Measurements from ENCODE around the gene ATP6V0A4.

Gene ATP6V0A4

DNA sequence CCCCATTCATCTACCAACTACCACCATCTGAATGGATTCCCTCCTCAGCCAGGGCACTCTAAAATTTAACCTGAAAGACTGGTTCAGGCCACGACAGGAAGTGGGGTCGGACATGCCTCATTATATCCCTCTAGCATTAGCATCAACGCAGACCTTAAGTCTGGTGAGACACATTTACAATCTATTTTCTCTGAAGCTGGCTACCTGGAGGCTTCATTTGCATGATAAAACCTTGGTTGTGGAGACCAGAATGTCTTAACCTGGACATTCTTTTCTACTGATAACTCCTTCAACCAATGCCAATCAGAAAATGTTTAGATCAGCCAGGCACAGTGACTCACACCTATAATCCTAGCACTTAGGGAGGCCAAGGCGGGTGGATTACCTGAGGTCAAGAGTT, 139.1 kb downstream of the ATP6V0A4 start:
- Histone ChIP-seq H3K9ac (no peak overlapping the region), H3K4me1 (peaks cover 31% of the 10 kb centered on the region), H3K4me3 (ENCODE audit: low read depth, low read length) (no peak overlapping the region), H2AFZ (no peak overlapping the region), H3K9me3 (ENCODE audit: control insufficient read depth, low read length) (no peaks in the 10 kb centered on the region), H3K79me2 (no peaks in the 10 kb centered on the region), H3K36me3 (ENCODE audit: control insufficient read depth, insufficient read depth, low read length) (no peaks in the 10 kb centered on the region), H3K27me3 (ENCODE audit: control insufficient read depth, insufficient read depth, low read length) (no peaks in the 10 kb centered on the region), H3K4me2 (ENCODE audit: low read length) (no peak overlapping the region), H3K27ac (no peak overlapping the region)
- TF ChIP-seq, protein P1, sequence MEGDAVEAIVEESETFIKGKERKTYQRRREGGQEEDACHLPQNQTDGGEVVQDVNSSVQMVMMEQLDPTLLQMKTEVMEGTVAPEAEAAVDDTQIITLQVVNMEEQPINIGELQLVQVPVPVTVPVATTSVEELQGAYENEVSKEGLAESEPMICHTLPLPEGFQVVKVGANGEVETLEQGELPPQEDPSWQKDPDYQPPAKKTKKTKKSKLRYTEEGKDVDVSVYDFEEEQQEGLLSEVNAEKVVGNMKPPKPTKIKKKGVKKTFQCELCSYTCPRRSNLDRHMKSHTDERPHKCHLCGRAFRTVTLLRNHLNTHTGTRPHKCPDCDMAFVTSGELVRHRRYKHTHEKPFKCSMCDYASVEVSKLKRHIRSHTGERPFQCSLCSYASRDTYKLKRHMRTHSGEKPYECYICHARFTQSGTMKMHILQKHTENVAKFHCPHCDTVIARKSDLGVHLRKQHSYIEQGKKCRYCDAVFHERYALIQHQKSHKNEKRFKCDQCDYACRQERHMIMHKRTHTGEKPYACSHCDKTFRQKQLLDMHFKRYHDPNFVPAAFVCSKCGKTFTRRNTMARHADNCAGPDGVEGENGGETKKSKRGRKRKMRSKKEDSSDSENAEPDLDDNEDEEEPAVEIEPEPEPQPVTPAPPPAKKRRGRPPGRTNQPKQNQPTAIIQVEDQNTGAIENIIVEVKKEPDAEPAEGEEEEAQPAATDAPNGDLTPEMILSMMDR (IDR thresholded peaks at IDR 0.05) = no peak

DNA sequence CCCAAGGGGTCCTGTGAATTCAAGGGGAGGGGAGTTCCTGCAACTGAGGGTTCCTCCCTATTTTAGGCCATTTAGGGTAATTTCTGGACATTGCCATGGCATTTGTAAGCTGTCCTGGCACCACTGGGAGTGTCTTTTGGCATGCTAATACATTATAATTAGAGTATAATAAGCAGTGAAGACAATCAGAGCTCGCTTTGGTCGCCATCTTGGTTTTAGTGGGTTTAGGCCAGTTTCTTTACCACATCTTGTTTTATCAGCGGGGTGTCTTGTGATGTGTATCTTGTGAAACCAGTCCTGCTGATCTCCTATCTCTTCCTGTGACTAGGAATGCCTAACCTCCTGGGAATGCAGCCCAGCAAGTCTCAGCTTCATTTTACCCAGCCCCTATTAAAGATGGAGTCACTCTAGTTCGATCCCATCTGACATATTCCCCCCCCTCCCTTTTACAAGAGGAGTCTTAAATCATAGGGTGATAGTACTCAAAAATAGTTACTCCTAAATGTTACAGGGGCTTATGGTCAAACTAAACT, 140.1 kb downstream of the ATP6V0A4 start:
- H3K27me3 ChIP-seq (ENCODE audit: control insufficient read depth, insufficient read depth, low read length) = no peaks in the 10 kb centered on the region
- no peak overlapping the region for H2AFZ ChIP-seq
- TF ChIP-seq, protein P1 (IDR thresholded peaks at IDR 0.05) = no peak
- H3K79me2 ChIP-seq = no peaks in the 10 kb centered on the region
- no peaks in the 10 kb centered on the region for H3K36me3 ChIP-seq (ENCODE audit: control insufficient read depth, insufficient read depth, low read length)
- no peaks in the 10 kb centered on the region for H3K9me3 ChIP-seq (ENCODE audit: control insufficient read depth, low read length)
- H3K4me3 ChIP-seq (ENCODE audit: low read depth, low read length) = no peak overlapping the region
- peaks cover 25% of the 10 kb centered on the region for H3K4me1 ChIP-seq
- H3K9ac ChIP-seq = no peak overlapping the region
- H3K27ac ChIP-seq = no peak overlapping the region
- H3K4me2 ChIP-seq (ENCODE audit: low read length) = no peak overlapping the region

DNA sequence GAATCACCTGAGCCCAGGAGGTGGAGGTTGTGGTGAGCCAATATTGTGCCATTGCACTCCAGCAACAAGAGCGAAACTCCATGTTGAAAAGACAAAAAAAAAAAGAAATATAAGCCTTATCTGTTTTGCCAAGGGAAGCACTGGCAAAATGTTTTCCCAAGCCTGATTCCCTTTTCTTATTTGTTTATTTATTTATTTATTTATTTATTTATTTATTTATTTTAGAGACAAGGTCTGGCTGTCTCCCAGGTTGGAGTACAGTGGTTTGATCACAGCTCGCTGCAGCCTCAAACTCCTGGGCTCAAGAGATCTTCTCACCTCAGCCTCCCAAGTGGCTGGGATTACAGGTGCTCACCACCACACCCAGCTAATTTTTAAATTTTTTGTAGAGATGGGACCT, 141.0 kb downstream of the ATP6V0A4 start:
- Histone ChIP-seq H3K79me2 (no peaks in the 10 kb centered on the region), H3K36me3 (ENCODE audit: control insufficient read depth, insufficient read depth, low read length) (no peaks in the 10 kb centered on the region), H3K4me1 (peaks cover 15% of the 10 kb centered on the region), H3K27ac (no peak overlapping the region), H3K9me3 (ENCODE audit: control insufficient read depth, low read length) (no peaks in the 10 kb centered on the region), H3K9ac (no peak overlapping the region), H3K4me2 (ENCODE audit: low read length) (no peak overlapping the region), H3K4me3 (ENCODE audit: low read depth, low read length) (no peak overlapping the region), H2AFZ (no peak overlapping the region), H3K27me3 (ENCODE audit: control insufficient read depth, insufficient read depth, low read length) (no peaks in the 10 kb centered on the region)
- TF ChIP-seq, protein P1 (IDR thresholded peaks at IDR 0.05) = no peak

Data from parathyroid adenoma (tissue), 2 donors.